CD4-positive, alpha-beta T cell treated with Interferon alpha-2 for 1 hour (primary cell): ENCODE results near the gene CKB.

ENCODE experiments used
- DNase-seq, 2 donors: peaks; one replicate each; pipeline ENCODE4 v3.0.0-alpha.2; 2020 to 2022

The CKB gene

DNA sequence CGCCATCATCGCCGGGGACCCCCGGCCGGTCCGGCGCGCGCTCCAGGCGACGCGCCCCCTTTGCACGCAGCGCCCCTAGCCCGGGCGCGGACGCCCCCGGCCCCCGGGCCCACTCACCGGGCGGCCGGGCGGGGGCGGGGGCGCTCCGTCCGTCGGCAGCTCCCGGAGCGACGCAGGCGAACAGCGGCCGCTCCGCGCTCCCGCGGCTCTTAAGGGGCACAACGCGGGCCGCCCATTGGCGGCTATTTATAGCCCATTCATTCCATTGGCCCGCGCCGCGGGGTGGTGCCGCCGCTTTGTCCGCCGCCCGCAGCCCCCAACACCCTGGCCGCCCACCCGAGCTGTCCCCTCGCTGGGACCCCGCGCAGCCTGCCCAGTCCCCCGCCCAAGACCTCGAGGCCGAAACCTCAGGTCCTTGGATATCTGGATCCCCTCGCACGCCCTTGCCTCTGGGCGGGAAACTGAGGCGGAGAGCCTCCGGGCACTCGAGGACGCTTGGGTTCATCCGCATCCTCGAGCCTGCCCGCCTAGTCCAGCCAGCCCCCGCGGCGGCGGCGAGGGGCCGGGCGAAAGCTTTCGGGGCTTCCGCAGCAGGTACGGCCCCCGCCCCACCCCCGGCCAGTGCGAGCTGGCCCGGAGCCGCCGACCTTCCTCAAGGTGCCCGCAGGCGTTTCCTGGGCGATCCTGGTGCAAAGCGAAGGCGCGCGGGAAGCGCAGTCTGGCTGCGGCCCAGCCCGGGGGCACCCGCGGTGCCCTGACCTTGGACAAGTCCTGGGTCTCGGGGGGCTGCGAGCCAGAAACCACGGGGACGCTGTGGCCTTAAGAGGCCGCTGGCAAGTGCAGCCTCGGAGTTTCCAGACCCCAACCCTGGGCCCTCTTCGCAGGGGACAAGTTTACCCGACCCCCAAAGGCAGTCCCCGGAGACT lies at the start of gene CKB:
TSS of gene CKB (minus strand) at position 182 of the 926 bp plus-strand sequence. CDS start 337 bp downstream, outside the sequence.
- peak; percentile 30 to 51 for DNase-seq

DNA sequence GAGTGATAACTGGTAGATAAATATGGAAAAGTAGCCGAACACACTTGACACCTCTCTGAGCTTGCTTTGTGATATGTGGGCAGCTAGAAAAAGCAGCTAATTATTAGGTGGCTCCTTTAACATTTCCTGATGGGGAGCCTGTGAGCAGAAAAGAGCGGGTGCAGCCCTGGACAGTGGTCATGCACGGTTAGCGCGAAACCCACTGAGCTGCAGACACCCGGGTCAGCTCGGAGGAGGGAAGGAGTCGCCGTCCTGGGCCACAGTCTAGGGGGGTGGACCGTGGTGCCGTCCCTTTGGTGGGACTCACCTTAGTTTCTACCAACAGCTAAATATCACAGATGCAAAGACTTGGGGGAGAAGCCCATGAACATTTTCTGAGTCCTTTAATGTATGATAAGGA lies 46.8 kb upstream of the CKB start:
- DNase-seq, result no peak

DNA sequence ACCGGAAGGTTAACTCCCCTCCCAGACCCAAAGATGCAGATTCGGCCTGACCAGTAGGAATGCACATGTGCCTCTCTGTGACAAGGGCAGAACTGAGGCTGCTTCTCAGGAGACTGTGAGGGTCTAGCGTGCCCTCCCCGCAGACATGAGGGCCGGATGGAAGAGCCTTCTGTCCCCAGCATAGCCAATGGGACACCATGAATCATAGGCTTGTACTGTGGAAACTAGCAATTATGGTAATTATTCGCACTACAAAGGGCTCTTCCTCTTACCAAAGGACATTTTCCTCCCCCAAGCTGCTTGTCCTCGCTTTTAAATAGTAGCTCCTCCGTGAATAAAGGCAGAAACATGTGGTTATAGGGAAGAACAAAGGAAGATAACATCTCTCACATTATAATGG lies 46.3 kb upstream of the CKB start:
- no peak for DNase-seq

DNA sequence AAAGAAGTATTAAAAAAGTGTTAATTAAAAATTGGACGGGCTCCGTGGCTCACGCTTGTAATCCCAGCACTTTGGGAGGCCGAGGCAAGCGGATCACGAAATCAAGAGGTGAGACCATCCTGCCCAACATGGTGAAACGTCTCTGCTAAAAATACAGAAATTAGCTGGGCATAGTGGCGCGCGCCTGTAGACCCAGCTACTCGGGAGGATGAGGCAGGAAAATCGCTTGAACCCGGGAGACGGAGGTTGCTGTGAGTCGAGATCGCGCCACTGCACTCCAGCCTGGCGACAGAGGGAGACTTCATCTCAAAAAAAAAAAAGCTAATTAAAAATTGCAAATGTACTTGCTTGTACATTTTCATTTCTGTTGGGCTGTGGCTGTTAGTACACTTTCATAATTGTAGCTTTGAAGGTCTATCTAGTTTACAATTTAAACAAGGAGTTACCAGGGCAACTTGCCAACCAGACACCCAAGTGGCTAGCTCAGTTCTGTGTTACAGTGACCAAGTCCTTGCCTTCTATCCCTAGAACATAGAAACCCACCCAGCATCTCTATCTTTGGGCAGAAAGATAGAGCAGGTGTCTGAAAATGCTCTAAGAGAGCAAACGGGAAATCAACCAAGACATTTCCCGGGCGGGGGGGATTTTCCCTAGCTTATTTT lies 41.3 kb upstream of the CKB start:
- DNase-seq, result no peak

DNA sequence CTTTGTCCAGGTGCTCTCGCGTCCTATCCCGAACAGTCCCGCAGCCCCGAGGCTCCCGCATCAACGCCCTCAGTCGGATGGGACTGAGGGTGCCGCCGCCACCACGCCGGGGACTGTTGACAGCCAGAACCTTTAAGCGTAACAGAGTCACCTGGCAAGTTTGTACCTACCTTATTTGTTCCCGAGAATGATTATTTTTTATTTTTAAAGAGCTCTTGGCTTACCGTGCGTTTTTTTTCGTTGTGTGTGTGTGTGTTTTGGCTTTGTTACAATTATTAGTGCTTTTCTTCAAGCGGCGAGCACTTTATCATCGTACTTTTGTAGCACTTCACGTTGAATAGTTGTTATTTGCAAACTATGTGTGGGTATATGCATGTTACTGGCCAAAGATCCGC lies 40.6 kb upstream of the CKB start:
- DNase-seq, result no peak

DNA sequence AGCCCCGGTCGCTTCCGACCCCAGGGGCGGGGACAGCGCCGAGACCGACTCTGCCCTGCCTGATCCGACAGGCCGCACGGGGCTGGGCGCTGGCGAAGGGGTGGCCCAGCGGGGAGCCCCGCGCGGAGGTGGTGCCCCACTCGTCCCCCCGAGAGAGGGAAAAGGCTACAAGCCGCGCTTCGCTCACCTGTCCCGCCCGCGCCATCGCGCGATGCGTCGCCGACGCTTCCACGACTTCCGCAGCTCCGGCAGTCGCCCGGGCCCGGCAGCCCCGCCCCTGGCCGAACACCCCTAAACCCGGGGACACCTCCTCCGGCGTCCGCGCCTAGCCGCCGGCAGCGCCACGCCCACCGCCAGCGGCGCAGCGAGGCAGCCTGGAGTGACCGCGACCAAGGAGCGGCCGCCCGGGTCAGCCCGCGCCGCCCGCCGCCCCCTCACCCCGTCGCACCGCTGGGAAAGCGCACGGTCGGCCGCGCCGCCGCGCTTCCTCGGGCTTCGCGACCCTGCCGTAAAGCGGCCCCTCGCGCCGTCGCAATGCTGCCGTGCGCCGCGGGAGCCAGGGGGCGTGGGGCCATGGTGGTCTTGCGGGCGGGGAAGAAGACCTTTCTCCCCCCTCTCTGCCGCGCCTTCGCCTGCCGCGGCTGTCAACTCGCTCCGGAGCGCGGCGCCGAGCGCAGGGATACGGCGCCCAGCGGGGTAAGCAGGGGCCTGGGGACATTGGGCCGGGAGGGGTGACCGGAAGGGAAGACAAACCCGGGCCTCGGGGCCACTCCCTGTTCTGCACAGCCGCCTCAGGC lies 40.0 kb upstream of the CKB start, which contains the start of the genes BAG5 and COA8:
TSS of gene BAG5 (minus strand) at position 229 of the 797 bp plus-strand sequence. CDS start 1,493 bp downstream, outside the sequence.
TSS of gene COA8 (plus strand) at position 532 of the 797 bp plus-strand sequence. CDS start at position 574, 42 bp downstream.
- DNase-seq, result peak; percentile 81 to 87

DNA sequence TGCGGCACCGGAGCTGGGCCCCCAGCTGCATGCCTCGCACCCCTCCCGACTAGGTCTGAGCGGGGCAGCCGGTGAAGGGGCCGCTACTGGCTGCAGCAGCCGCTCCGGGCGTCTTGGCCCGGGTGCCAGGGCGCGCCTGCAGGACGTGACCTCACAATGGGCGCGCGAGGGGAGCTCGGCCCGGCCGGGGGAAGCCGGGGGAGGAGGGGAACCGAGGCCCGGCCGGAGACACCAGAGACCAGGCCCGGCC lies 39.5 kb upstream of the CKB start:
- no peak for DNase-seq

DNA sequence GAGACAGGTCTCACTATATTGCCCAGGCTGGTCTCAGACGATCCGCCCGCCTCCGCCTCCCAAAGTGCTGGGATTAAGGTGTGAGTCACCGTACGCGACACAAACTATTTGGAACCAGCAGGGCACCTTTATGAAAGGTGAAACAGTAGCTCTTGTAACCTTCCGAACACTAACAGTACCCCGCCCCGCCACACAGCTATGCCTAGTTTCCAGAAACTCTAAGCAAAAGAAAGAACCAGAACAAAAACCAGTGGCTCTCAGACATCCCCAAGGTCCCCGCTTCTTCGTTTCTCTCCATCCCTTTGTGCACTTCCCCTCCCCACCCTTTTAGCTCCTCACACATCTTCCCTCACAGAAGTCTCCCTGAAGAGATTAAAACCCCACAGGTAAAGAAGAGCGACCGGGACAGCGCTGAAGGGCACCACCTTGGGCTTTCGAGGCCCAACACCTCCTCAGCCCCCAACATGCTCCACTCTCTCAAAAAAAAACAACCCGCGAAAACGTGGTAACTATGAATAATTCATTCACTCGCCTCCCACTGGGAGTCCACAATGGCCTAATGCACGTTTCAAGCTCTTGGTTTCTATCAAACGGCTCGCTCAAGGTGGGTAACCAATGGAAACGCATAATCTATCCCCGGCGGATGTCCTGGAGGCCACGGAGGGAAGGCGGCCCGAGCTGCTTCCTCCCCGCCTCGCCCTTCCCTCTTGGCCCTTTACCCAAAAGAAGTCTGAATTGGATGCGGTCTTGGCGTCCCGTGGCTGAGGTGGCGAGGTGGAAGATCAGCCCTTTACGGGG lies 39.0 kb upstream of the CKB start:
- DNase-seq, result peak in 1 of 2 donors; percentile 47

DNA sequence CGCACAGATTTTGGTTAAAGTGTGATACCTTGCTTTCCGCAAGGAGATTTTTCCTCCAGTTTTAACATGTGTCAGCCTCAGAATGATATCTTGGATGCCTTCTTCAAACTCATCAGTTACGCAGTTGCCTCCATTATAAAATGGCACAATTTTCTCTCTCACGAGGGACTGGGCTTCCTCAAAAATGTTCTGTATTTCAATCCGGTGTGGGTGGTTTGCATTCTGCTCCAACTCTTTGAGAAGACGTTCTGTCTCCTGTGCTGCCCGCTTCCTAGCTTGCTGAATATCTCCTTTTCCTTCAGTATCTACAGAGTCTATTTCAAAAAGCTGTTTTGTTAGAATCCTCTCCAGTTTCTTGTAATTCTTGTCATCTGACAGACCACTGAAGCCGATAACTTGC lies 38.1 kb upstream of the CKB start:
- no peak for DNase-seq

DNA sequence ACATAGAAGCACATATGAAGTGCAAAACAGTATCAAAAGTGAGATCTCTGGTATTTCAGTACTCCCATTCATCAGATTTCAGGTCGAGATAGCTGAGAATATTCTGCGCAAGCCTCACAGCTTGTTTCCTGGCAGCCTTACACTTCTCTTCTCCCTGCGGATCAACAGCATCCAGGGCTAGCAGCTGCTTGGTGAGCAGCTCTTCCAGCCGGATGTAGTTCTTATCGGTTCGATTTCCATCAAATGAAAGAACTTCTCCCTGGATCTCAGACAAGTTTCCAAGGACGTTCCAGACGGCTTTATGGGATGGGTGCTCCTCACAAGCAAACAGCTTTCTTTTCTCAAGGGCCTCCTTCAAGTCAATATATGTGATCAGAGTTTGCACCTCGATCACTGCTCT lies 37.1 kb upstream of the CKB start:
- no peak for DNase-seq

DNA sequence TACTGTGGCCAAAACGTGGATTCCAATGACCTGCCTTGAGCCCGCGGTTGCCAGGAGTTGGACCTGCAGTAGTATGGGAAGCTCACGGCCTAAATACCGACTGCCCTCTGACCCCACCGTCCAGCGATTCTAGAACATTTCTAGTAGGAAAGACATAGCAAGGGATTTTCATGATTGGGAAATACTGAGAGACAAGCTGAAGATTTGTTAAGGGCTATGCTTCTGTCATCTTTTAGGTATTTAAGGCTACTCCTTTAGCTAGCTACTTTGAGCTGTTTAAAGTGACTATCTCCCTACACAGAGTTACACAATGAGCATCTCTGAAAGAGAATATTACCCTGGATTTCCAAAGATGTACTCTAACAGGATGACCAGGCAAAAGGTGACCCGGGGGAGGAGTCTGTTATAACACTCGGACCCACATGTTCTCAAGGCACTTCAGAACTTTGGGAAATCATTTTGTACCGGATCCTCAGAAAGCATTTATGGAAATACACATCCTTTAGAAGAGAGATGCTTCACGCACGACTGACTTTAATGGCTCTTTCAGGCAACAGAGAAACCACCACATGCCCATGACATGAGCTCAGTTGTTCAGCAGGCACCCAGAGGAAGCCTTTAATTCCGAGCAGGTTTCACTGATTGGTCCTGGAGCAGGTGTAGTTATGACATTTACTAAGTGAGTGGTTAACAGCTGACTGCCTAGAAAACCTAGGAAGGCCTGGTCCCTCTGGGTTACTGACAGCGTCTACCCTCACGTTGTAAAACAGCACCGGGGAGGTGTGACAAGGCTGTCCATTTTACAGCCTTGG lies 35.6 kb upstream of the CKB start:
- no peak for DNase-seq

DNA sequence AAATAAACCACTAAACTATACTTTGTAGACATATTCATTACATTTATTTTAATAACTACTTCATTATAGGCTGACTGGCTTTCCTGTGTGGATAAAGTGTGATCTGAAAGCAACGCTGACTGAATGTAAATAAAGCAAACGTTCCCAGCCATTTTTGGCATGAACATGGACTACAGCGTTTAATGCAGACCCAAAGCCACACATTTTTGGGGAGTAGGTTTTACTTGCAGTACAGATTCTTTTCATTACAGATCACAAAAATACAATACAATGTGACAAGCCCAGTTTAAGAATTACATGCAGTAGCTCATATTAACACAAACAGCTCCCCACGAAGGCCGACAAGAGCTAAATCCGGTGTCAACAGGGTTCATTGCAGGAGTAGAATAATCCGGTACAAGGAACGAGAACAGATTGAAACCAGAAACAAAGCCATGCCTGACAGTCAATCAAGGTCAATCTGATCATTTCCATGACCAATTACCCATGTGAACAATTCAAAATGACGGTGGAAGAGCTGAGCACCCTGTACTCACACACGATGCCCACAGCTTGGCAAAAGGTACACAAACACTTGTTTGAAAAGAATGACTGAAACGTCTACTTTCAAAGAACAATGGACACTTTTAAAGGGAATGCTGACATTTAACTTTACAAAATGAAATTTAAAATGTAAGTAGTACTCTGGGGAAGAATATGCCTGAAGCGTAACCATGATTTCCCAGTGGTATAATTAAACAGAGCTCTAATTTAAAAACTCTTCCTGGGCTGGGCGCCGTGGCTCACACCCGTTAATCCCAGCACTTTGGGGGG lies 34.5 kb upstream of the CKB start:
- DNase-seq, result no peak

DNA sequence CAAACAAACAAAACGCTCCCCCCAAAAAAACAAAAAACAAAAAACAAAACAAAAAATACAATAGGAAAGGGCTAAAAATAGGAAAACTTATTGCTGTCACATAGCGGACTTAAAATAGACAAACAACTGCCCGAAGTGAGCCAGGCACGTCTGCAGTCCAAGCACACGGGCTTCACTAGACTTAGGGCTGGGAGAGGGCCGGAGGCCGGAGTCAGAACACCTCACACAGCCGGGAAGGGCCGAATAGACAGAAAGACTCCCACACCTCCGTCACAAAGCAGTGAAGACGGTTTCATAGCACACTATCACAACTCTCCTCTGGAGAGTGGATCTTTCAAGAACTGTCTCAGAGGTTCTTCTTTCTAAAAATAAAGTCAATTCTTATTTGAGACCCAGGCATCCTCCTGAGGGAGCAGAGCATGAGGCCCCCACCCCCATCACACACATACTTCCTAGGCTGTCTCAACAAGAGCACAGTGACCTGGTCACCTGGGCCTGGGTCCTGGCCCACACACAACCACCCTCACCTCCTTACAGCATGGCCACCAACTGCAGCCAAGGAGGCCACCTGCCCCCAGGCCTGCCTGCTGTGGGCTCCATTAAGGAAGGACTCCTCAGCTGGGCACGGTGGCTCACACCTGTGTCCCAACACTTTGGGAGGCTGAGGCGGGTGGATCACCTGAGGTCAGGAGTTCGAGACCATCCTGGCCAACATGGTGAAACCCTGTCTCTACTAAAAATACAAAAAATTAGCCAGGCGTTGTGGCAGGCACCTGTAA lies 33.1 kb upstream of the CKB start:
- no peak for DNase-seq

DNA sequence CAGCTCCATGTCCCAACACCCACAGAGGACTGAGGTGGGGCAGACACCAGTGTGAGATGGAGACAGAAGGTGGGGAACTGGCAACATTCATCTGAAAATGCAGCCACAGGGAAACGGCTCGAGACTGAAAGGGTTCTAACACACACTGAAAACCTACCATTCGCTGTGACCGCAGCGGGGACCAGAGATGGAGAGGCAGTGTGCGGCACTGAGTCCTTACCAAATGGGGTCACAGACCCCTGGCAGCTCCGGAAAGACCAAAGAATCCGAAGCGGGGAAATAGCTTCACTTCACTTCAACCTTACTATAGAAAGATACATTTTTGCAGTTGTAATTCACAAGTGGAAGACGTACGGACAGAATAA lies 30.2 kb upstream of the CKB start:
- DNase-seq, result no peak

DNA sequence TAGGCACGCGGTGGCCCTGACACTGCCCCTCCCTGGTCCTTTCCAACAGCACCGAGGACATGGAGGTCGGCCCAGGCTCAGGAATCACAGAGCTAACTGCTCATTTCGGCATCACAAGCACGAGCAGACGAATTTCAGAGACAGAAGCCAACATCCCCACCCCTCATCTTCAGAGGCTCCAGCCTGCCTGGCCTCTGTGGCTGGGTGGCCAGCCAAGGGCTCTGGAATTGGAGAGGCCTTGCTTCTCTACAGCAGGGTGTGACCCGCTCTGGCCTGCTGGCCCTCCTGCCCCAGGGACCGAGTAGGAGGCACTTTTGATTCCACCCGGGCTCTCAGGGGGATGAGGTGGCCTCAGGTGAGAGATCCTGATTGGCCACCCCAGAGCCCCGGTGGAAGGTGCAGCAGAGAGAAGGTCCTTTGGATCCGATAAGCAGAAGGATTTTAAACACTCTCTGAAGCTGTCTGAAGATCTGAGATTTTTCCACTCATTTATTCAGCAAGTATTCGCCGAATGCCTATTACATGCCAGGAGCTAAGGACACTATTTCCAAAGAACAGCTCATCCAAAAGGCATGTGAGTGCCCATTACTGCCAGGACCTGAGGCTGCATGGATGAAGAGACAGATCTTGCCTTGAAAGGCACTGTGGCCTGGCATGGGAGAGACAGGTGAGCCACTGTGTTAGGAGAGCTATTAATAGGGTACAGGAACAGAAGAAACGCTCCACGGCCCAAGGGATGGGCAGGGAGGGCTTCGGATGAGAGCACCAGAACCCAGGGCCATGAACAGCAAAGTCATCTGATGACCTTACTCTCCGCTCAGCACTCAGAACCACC lies 29.6 kb upstream of the CKB start:
- DNase-seq, result no peak

DNA sequence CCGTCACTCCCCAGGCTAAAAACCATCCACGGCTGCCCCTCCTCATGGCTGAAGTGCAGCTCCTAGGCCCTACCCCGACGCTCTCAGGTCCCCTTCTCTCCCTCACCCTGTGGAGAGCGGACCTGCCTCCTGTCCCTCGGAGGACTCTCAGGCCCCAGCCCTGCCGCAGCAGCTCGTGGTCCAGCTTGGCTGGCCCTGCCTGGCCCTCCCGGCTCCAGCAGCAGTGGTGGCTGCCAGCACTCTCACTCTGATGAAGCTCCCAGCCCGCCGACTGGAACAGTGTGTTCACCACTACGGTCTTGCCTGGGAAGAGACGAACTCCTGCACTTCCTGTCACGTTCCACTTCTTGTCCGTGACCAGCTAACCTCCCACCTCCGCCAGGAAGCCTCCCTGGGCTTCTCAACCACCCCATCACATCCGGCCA lies 28.7 kb upstream of the CKB start:
- no peak for DNase-seq

DNA sequence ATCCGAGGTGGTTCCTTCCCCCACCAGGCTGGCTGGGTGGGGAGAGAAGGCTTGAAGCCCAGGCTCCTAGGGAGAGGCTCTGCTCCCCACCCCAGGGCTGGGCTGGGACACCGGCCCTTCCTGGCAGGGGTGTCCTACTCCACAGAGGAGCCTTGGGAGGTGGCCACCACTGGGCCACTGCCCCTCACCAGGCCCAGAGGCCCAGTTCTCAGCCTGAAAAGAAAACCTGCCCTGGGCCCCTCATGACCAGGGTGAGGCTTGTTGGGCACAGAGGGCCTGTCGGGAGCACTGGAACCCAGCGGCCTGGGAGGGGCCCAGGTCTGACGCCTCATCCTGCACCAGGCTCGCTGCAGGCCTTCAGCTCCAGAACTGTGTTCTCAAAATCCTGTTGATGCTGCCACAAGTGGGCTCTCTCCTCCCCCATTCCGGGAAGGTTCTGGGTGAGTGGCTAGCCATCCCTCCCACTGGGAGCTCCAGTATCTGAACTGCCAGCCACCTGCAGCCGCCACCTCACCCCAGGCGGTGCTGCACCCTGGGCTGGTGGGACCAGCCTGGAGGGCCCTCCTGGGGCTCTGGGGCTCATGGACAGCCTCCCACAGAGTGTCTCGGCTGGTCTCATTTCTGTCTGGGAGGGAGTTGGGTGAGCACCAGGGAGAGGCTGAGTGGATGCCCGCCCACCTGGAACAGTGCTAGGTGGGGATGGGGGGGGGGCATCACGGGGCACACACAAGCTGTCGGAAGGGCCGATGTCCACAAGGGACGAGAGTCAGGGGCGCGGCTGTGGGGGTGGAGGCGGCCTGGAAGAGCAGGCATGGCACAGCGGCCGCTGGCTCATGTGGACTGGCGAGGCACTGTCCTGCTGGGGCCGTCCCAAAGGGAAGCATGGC lies 28.1 kb upstream of the CKB start:
- DNase-seq, result no peak
